ENCODE results near the gene FARP2. TPM values are rescaled to one million over a fixed set of nuclear protein-coding genes. Genes with fewer than 3 reads are reported as not detected.
A peak's percentile ranks its signal among the peaks of the same experiment; 100 is the strongest.
"Not testable (repeated sequence)": the region's sequence is repeated elsewhere in the genome, so short reads cannot be mapped to it uniquely, and the experiment has no call there.

The FARP2 gene
- total RNA-seq, 2 donors from 2014 or later = 30.1 to 44.2 TPM

GRCh38 chr2:241391892-241392665 lies 36.0 kb downstream of the FARP2 start:
- TF ChIP-seq CTCF (IDR thresholded peaks at IDR 0.05) (peak in 6 of 7 experiments; percentile 30 to 69 (median 56)), POLR2A (IDR thresholded peaks at IDR 0.05) (no peak)
- H3K27ac ChIP-seq = no peak overlapping the region
- H3K4me3 ChIP-seq = no peak overlapping the region
- peaks cover 25% of the 10 kb centered on the region for H3K4me1 ChIP-seq
- ATAC-seq = peak; percentile 81
- H3K36me3 ChIP-seq (replicated peaks in 1 of 2; ENCODE audit: insufficient read depth in 1 of 2, low read depth in 2 of 2) = no peaks in the 10 kb centered on the region
- no peaks in the 10 kb centered on the region for H3K9me3 ChIP-seq
- intact Hi-C loops (cut with DNase I) = no loop called here
- WGBS, 2 donors = 46 to 48% methylated on average over 5 to 6 of the region's 6 CpGs
- DNase-seq = peak; percentile 52 to 78 (median 69)
- no peaks in the 10 kb centered on the region for H3K27me3 ChIP-seq

GRCh38 chr2:241392753-241393152 lies 36.7 kb downstream of the FARP2 start:
- DNase-seq; H3K36me3 ChIP-seq (replicated peaks in 1 of 2; ENCODE audit: insufficient read depth in 1 of 2, low read depth in 2 of 2); intact Hi-C loops (cut with DNase I); H3K27me3 ChIP-seq; H3K4me3 ChIP-seq; ATAC-seq; H3K9me3 ChIP-seq: not testable (repeated sequence)
- Histone ChIP-seq H3K27ac (peak overlapping the region in 2 of 4 donors; percentile 0 to 39), H3K4me1 (peaks cover 25% of the 10 kb centered on the region)
- WGBS, 2 donors = 96 to 98% methylated on average over 4 of the region's 4 CpGs

- WGBS, 2 donors = 66 to 73% methylated on average over 3 of the region's 3 CpGs
Measured at GRCh38 chr2:241393524-241394196, 37.6 kb downstream of the FARP2 start.

GRCh38 chr2:241396809-241397208 lies 40.7 kb downstream of the FARP2 start:
- H3K27me3 ChIP-seq; H3K4me3 ChIP-seq; H3K27ac ChIP-seq; H3K36me3 ChIP-seq (replicated peaks in 1 of 2; ENCODE audit: insufficient read depth in 1 of 2, low read depth in 2 of 2); H3K9me3 ChIP-seq; DNase-seq; ATAC-seq; intact Hi-C loops (cut with DNase I): not testable (repeated sequence)
- peaks cover 20% of the 10 kb centered on the region for H3K4me1 ChIP-seq
- WGBS, 2 donors = 98% methylated on average over 6 of the region's 6 CpGs

More at GRCh38 chr2:241393524-241394196, 37.6 kb downstream of the FARP2 start:
- Histone ChIP-seq H3K4me1 (peaks cover 25% of the 10 kb centered on the region), H3K27ac (peak overlapping the region in 2 of 4 donors; percentile 0 to 39), H3K36me3 (replicated peaks in 1 of 2; ENCODE audit: insufficient read depth in 1 of 2, low read depth in 2 of 2) (no peaks in the 10 kb centered on the region), H3K4me3 (no peak overlapping the region), H3K27me3 (no peaks in the 10 kb centered on the region), H3K9me3 (no peaks in the 10 kb centered on the region)
- TF ChIP-seq CTCF (IDR thresholded peaks at IDR 0.05) = no peak
- no peak for TF ChIP-seq POLR2A (IDR thresholded peaks at IDR 0.05)
- DNase-seq (no peak), ATAC-seq (no peak)
- intact Hi-C loops (cut with DNase I) = no loop called here

- H3K4me3 ChIP-seq = no peak overlapping the region
- no peaks in the 10 kb centered on the region for H3K4me1 ChIP-seq
- H3K36me3 ChIP-seq (replicated peaks in 1 of 2; ENCODE audit: insufficient read depth in 1 of 2, low read depth in 2 of 2) = no peaks in the 10 kb centered on the region
- no peaks in the 10 kb centered on the region for H3K27me3 ChIP-seq
- 51 to 61% methylated on average over 10 of the region's 10 CpGs for WGBS, 2 donors
- intact Hi-C loops (cut with DNase I) = no loop called here
- H3K27ac ChIP-seq = no peak overlapping the region
- ATAC-seq (no peak), DNase-seq (no peak)
- no peaks in the 10 kb centered on the region for H3K9me3 ChIP-seq
- TF ChIP-seq CTCF (IDR thresholded peaks at IDR 0.05) = no peak
- TF ChIP-seq POLR2A (IDR thresholded peaks at IDR 0.05) = no peak
Measured at GRCh38 chr2:241399941-241400922, 44.1 kb downstream of the FARP2 start.

Data from body of pancreas (tissue), 4 donors.